ENCODE results near the gene SKI. TPM values are rescaled to one million over a fixed set of nuclear protein-coding genes. Genes with fewer than 3 reads are reported as not detected.

The SKI gene
- total RNA-seq, 2 experiments from 2014 or later = 28.3 to 28.9 TPM

- CTCF ChIA-PET = interaction anchor here (0.5 to 2.9 kb wide), 5 partner anchors 8 to 104 kb away, joined by 3 to 19 read pairs (median 9); partner anchors contain the start of gene FAAP20
- Mint-ChIP-seq H3K27me3 (no peaks in the 10 kb centered on the region), H3K9me3 (no peaks in the 10 kb centered on the region), H3K36me3 (peaks cover 15% of the 10 kb centered on the region), H3K4me3 (peak overlapping the region; percentile 20), H3K27ac (peak overlapping the region; percentile 98), H3K4me1 (ENCODE audit: low read depth) (peaks cover 70% of the 10 kb centered on the region)
- intact Hi-C loops (cut with micrococcal nuclease) = loop anchor here (10.0 kb wide), 1 partner anchor 384 kb away; the partner anchor contains the start of genes CALML6 and TMEM52
- POLR2A ChIA-PET = interaction anchor here (0.6 to 3.7 kb wide), 4 partner anchors 8 to 69 kb away, joined by 3 to 53 read pairs (median 23); no protein-coding TSS in a partner anchor
- no peak for DNase-seq
Measured at GRCh38 chr1:2299131-2299627, 71.1 kb downstream of the SKI start.

GRCh38 chr1:2300004-2300771, 72.1 kb downstream of the SKI start:
- peak; percentile 94 for DNase-seq
- ChIA-PET CTCF (interaction anchor here (0.6 to 2.9 kb wide), 9 partner anchors 9 to 105 kb away, joined by 3 to 19 read pairs (median 5); partner anchors contain the start of gene FAAP20), POLR2A (interaction anchor here (0.5 to 3.7 kb wide), 11 partner anchors 9 to 227 kb away, joined by 3 to 53 read pairs (median 5); partner anchors contain the start of gene PANK4)
- Mint-ChIP-seq H3K27me3 (no peaks in the 10 kb centered on the region), H3K4me3 (peak overlapping the region; percentile 75), H3K36me3 (peaks cover 21% of the 10 kb centered on the region), H3K27ac (peak overlapping the region; percentile 98), H3K9me3 (no peaks in the 10 kb centered on the region), H3K4me1 (ENCODE audit: low read depth) (peaks cover 61% of the 10 kb centered on the region)
- intact Hi-C loops (cut with micrococcal nuclease) = loop anchor here (1.0 to 5.0 kb wide), 5 partner anchors 10 to 247 kb away; no protein-coding TSS in a partner anchor

- Mint-ChIP-seq H3K27me3 (no peaks in the 10 kb centered on the region), H3K36me3 (peaks cover 26% of the 10 kb centered on the region), H3K9me3 (no peaks in the 10 kb centered on the region), H3K4me1 (ENCODE audit: low read depth) (peaks cover 53% of the 10 kb centered on the region), H3K4me3 (peak overlapping the region; percentile 75), H3K27ac (peak overlapping the region; percentile 98)
- ChIA-PET CTCF (interaction anchor here (0.8 to 2.9 kb wide), 9 partner anchors 9 to 106 kb away, joined by 3 to 19 read pairs (median 4); partner anchors contain the start of gene FAAP20), POLR2A (interaction anchor here (0.7 to 3.7 kb wide), 12 partner anchors 10 to 1288 kb away, joined by 3 to 53 read pairs (median 4); partner anchors contain the start of genes ISG15 and PANK4)
- intact Hi-C loops (cut with micrococcal nuclease) = loop anchor here (1.0 to 5.0 kb wide), 8 partner anchors 11 to 277 kb away; no protein-coding TSS in a partner anchor
- peak; percentile 95 for DNase-seq
Measured at GRCh38 chr1:2300851-2301606, 72.9 kb downstream of the SKI start.

- no peaks in the 10 kb centered on the region for H3K9me3 Mint-ChIP-seq
- peaks cover 48% of the 10 kb centered on the region for H3K4me1 Mint-ChIP-seq (ENCODE audit: low read depth)
Measured at GRCh38 chr1:2301607-2302291, 73.6 kb downstream of the SKI start.

GRCh38 chr1:2302292-2302925, 74.3 kb downstream of the SKI start:
- DNase-seq = no peak
- H3K27me3 Mint-ChIP-seq = no peaks in the 10 kb centered on the region
- ChIA-PET POLR2A (interaction anchor here (1.3 to 3.7 kb wide), 2 partner anchors 11 kb away, joined by 3 to 53 read pairs; no protein-coding TSS in a partner anchor), CTCF (interaction anchor here (1.4 kb wide), 1 partner anchor 9 kb away, joined by 4 read pairs; no protein-coding TSS in a partner anchor)
- peak overlapping the region; percentile 16 for H3K4me3 Mint-ChIP-seq
- no peaks in the 10 kb centered on the region for H3K9me3 Mint-ChIP-seq
- peaks cover 41% of the 10 kb centered on the region for H3K4me1 Mint-ChIP-seq (ENCODE audit: low read depth)
- H3K36me3 Mint-ChIP-seq = peaks cover 30% of the 10 kb centered on the region
- intact Hi-C loops (cut with micrococcal nuclease) = loop anchor here (5.0 kb wide), 2 partner anchors 105 to 245 kb away; no protein-coding TSS in a partner anchor
- H3K27ac Mint-ChIP-seq = peak overlapping the region; percentile 98

More at GRCh38 chr1:2301607-2302291, 73.6 kb downstream of the SKI start:
- ChIA-PET POLR2A (interaction anchor here (0.7 to 3.7 kb wide), 9 partner anchors 10 to 225 kb away, joined by 3 to 53 read pairs (median 4); partner anchors contain the start of gene PANK4), CTCF (interaction anchor here (0.8 to 2.9 kb wide), 9 partner anchors 10 to 107 kb away, joined by 3 to 19 read pairs (median 4); partner anchors contain the start of gene FAAP20)
- intact Hi-C loops (cut with micrococcal nuclease) = loop anchor here (1.0 to 5.0 kb wide), 5 partner anchors 14 to 277 kb away; no protein-coding TSS in a partner anchor
- peak overlapping the region; percentile 98 for H3K27ac Mint-ChIP-seq
- H3K27me3 Mint-ChIP-seq = no peaks in the 10 kb centered on the region
- peak; percentile 25 for DNase-seq
- H3K36me3 Mint-ChIP-seq = peaks cover 23% of the 10 kb centered on the region
- peak overlapping the region; percentile 75 for H3K4me3 Mint-ChIP-seq

GRCh38 chr1:2303016-2303775, 75.1 kb downstream of the SKI start:
- peaks cover 37% of the 10 kb centered on the region for H3K36me3 Mint-ChIP-seq
- CTCF ChIA-PET = interaction anchor here (1.4 kb wide), 1 partner anchor 8 kb away, joined by 4 read pairs; no protein-coding TSS in a partner anchor
- no peak for DNase-seq
- H3K27ac Mint-ChIP-seq = peak overlapping the region; percentile 23
- no peak overlapping the region for H3K4me3 Mint-ChIP-seq
- peaks cover 34% of the 10 kb centered on the region for H3K4me1 Mint-ChIP-seq (ENCODE audit: low read depth)
- H3K27me3 Mint-ChIP-seq = no peaks in the 10 kb centered on the region
- no peaks in the 10 kb centered on the region for H3K9me3 Mint-ChIP-seq
- intact Hi-C loops (cut with micrococcal nuclease) = loop anchor here (5.0 kb wide), 2 partner anchors 106 to 244 kb away; no protein-coding TSS in a partner anchor
- POLR2A ChIA-PET = no interaction called here

GRCh38 chr1:2303781-2304180, 75.7 kb downstream of the SKI start:
- ChIA-PET POLR2A (no interaction called here), CTCF (no interaction called here)
- Mint-ChIP-seq H3K4me3 (no peak overlapping the region), H3K36me3 (peaks cover 43% of the 10 kb centered on the region), H3K27ac (no peak overlapping the region), H3K9me3 (no peaks in the 10 kb centered on the region), H3K4me1 (ENCODE audit: low read depth) (peaks cover 28% of the 10 kb centered on the region), H3K27me3 (no peaks in the 10 kb centered on the region)
- DNase-seq = no peak
- intact Hi-C loops (cut with micrococcal nuclease) = loop anchor here (5.0 kb wide), 2 partner anchors 106 to 244 kb away; no protein-coding TSS in a partner anchor

GRCh38 chr1:2304282-2304681, 76.2 kb downstream of the SKI start:
- no peak overlapping the region for H3K4me3 Mint-ChIP-seq
- peaks cover 44% of the 10 kb centered on the region for H3K36me3 Mint-ChIP-seq
- ChIA-PET POLR2A (no interaction called here), CTCF (no interaction called here)
- no peak overlapping the region for H3K27ac Mint-ChIP-seq
- no peaks in the 10 kb centered on the region for H3K27me3 Mint-ChIP-seq
- H3K4me1 Mint-ChIP-seq (ENCODE audit: low read depth) = peaks cover 25% of the 10 kb centered on the region
- no peaks in the 10 kb centered on the region for H3K9me3 Mint-ChIP-seq
- intact Hi-C loops (cut with micrococcal nuclease) = loop anchor here (5.0 kb wide), 2 partner anchors 107 to 243 kb away; no protein-coding TSS in a partner anchor
- DNase-seq = no peak

- Mint-ChIP-seq H3K27me3 (no peaks in the 10 kb centered on the region), H3K9me3 (no peaks in the 10 kb centered on the region), H3K4me3 (no peak overlapping the region), H3K36me3 (peaks cover 44% of the 10 kb centered on the region), H3K4me1 (ENCODE audit: low read depth) (peaks cover 17% of the 10 kb centered on the region), H3K27ac (no peak overlapping the region)
- no peak for DNase-seq
- CTCF ChIA-PET = no interaction called here
- POLR2A ChIA-PET = no interaction called here
- intact Hi-C loops (cut with micrococcal nuclease) = loop anchor here (5.0 kb wide), 2 partner anchors 108 to 242 kb away; no protein-coding TSS in a partner anchor
Measured at GRCh38 chr1:2304921-2305681, 77.0 kb downstream of the SKI start.
